ENCODE results near the gene GABRB1.
"Not testable (repeated sequence)": the region's sequence is repeated elsewhere in the genome, so short reads cannot be mapped to it uniquely, and the experiment has no call there.

- not testable (repeated sequence) for TF ChIP-seq EZH2 (IDR thresholded peaks at IDR 0.05); POLR2AphosphoS5 (IDR thresholded peaks at IDR 0.05; ENCODE audit: borderline replicate concordance, low read depth, low read length)
These were observed 346.7 kb downstream of the GABRB1 start for GRCh38 chr4:47378021-47378530.

Data from SK-N-MC (cell line).